Stomach (tissue), 4 donors: ENCODE results near the gene SWAP70.

Source experiments
- CTCF ChIP-seq, 7 experiments: fragments of 450-650 bp in 4 of 7; fragments of 200-600 bp in 3 of 7; sonication (generic) in 3 of 7; IDR thresholded peaks; one replicate each; pipeline ENCODE4 v1.5.1; 2016 to 2019; ENCODE audit warnings: antibody characterized with exemption in 7 of 7, control low read depth in 2 of 7, mild to moderate bottlenecking in 1 of 7
- POLR2A ChIP-seq, 4 donors: fragments of 450-650 bp; IDR thresholded peaks; one replicate each; pipeline ENCODE4 v1.6.1; 2016; ENCODE audit warnings: antibody characterized with exemption in 4 of 4, control low read depth in 2 of 4, mild to moderate bottlenecking in 1 of 4, moderate library complexity in 1 of 4
- POLR2AphosphoS5 ChIP-seq, 3 donors: sonication (generic); formaldehyde crosslinking; IDR thresholded peaks; one replicate each; pipeline ENCODE4 v1.6.1; 2016; ENCODE audit warnings: antibody characterized with exemption in 3 of 3

- no peak for TF ChIP-seq CTCF (IDR thresholded peaks at IDR 0.05)
- TF ChIP-seq POLR2AphosphoS5 (IDR thresholded peaks at IDR 0.05): no peak
- TF ChIP-seq POLR2A (IDR thresholded peaks at IDR 0.05): no peak
Observed at GRCh38 chr11:9745411-9746211, 81.7 kb downstream of the SWAP70 start.
